Tibial artery (tissue), 4 donors: ENCODE data around the gene GPX3.

ENCODE experiments used
- DNase-seq, 2 donors: peaks; one replicate each; pipeline ENCODE4 v3.0.0-alpha.2; 2019
- H3K27ac ChIP-seq, 2 donors: fragments of 200-600 bp; sonication (generic) in 1 of 2; 1 replicate in 1 of 2; 2 replicates in 1 of 2; pipeline ENCODE4 v1.5.1; 2018 to 2019; ENCODE audit warnings: mild to moderate bottlenecking in 1 of 2
- H3K27me3 ChIP-seq, 2 donors: fragments of 200-600 bp; sonication (generic) in 1 of 2; one replicate each; pipeline versions ENCODE4 v1.5.1 to v1.6.0; 2016 to 2019
- H3K36me3 ChIP-seq, 3 donors: fragments of 200-600 bp; sonication (generic) in 2 of 3; one replicate each; pipeline ENCODE4 v1.5.1; 2016 to 2019; ENCODE audit warnings: mild to moderate bottlenecking in 2 of 3
- H3K4me1 ChIP-seq, 4 donors: fragments of 200-600 bp; sonication (generic) in 2 of 4; 1 replicate in 3 of 4; 2 replicates in 1 of 4; pipeline ENCODE4 v1.5.1; 2016 to 2019
- H3K4me3 ChIP-seq, 2 donors: fragments of 200-600 bp; sonication (generic) in 1 of 2; 1 replicate in 1 of 2; 2 replicates in 1 of 2; pipeline ENCODE4 v1.5.1; 2018 to 2019; ENCODE audit warnings: mild to moderate bottlenecking in 2 of 2
- H3K9me3 ChIP-seq, 3 donors: fragments of 200-600 bp; sonication (generic) in 1 of 3; one replicate each; pipeline ENCODE4 v1.5.1; 2016 to 2019
- CTCF ChIP-seq, 2 experiments: fragments of 200-600 bp in 1 of 2; fragments of 450-650 bp in 1 of 2; IDR thresholded peaks; one replicate each; pipeline ENCODE4 v1.5.1; 2017 to 2019; ENCODE audit warnings: antibody characterized with exemption in 2 of 2, mild to moderate bottlenecking in 1 of 2, moderate library complexity in 1 of 2
- intact Hi-C: fragments of 100-400 bp; cut with DNase I; formaldehyde crosslinking; loops from one replicate; pipeline ENCODE4 v1.15.0; 2023; ENCODE audit warnings: low total_unique reads

The GPX3 gene

GRCh38 chr5:151028717-151029116 lies 8.3 kb downstream of the GPX3 start:
- TF ChIP-seq CTCF (IDR thresholded peaks at IDR 0.05) = no peak
- Histone ChIP-seq H3K27me3 (no peaks in the 10 kb centered on the region), H3K36me3 (peaks cover 32 to 92% (median 88%) of the 10 kb centered on the region in 3 donors), H3K9me3 (no peaks in the 10 kb centered on the region), H3K27ac (peak overlapping the region in 1 of 2 donors; percentile 42), H3K4me1 (peaks cover 0 to 61% (median 45%) of the 10 kb centered on the region in 4 donors), H3K4me3 (no peak overlapping the region)
- DNase-seq = peak; percentile 82 to 83
- intact Hi-C loops = no loop called here

GRCh38 chr5:151029179-151030055 lies 9.0 kb downstream of the GPX3 start:
- DNase-seq = peak in 1 of 2 donors; percentile 63
- intact Hi-C loops = no loop called here
- no peaks in the 10 kb centered on the region for H3K9me3 ChIP-seq
- TF ChIP-seq CTCF (IDR thresholded peaks at IDR 0.05) = no peak
- peaks cover 0 to 54% (median 38%) of the 10 kb centered on the region in 4 donors for H3K4me1 ChIP-seq
- no peaks in the 10 kb centered on the region for H3K27me3 ChIP-seq
- H3K4me3 ChIP-seq = no peak overlapping the region
- H3K27ac ChIP-seq = peak overlapping the region; percentile 42 to 69
- peaks cover 39 to 94% (median 92%) of the 10 kb centered on the region in 3 donors for H3K36me3 ChIP-seq

GRCh38 chr5:151030056-151030336 lies 9.6 kb downstream of the GPX3 start:
- DNase-seq = no peak
- intact Hi-C loops = no loop called here
- Histone ChIP-seq H3K36me3 (peaks cover 45 to 97% (median 92%) of the 10 kb centered on the region in 3 donors), H3K9me3 (no peaks in the 10 kb centered on the region), H3K27ac (peak overlapping the region; percentile 42 to 69), H3K4me1 (peaks cover 0 to 48% (median 32%) of the 10 kb centered on the region in 4 donors), H3K27me3 (no peaks in the 10 kb centered on the region), H3K4me3 (no peak overlapping the region)
- TF ChIP-seq CTCF (IDR thresholded peaks at IDR 0.05) = no peak

GRCh38 chr5:151030379-151030778 lies 10.0 kb downstream of the GPX3 start:
- Histone ChIP-seq H3K4me3 (no peak overlapping the region), H3K4me1 (peaks cover 0 to 44% (median 28%) of the 10 kb centered on the region in 4 donors), H3K36me3 (peaks cover 49 to 98% (median 92%) of the 10 kb centered on the region in 3 donors), H3K27me3 (no peaks in the 10 kb centered on the region), H3K27ac (peak overlapping the region; percentile 42 to 69), H3K9me3 (no peaks in the 10 kb centered on the region)
- TF ChIP-seq CTCF (IDR thresholded peaks at IDR 0.05) = no peak
- peak; percentile 89 to 92 for DNase-seq
- intact Hi-C loops = no loop called here

- Histone ChIP-seq H3K4me3 (no peak overlapping the region), H3K36me3 (peaks cover 58 to 98% (median 92%) of the 10 kb centered on the region in 3 donors), H3K27ac (peak overlapping the region in 1 of 2 donors; percentile 47), H3K4me1 (peaks cover 0 to 32% (median 17%) of the 10 kb centered on the region in 4 donors), H3K27me3 (no peaks in the 10 kb centered on the region), H3K9me3 (no peaks in the 10 kb centered on the region)
- no peak for TF ChIP-seq CTCF (IDR thresholded peaks at IDR 0.05)
- no peak for DNase-seq
- intact Hi-C loops = no loop called here
Observed at GRCh38 chr5:151031554-151031953, 11.2 kb downstream of the GPX3 start.
